NB4 (cell line): ENCODE results near the gene HSPA8.

Experiments used
- DNase-seq: peaks from one replicate; pipeline ENCODE4 v3.0.0; 2010; ENCODE audit warnings: low read depth
- H3K4me3 ChIP-seq: one replicate; pipeline ENCODE4 v1.5.1; 2011; ENCODE audit warnings: mild to moderate bottlenecking, low read depth, low read length, moderate library complexity
- MYC ChIP-seq: IDR thresholded peaks from 2 replicates; pipeline ENCODE4 v1.6.1; 2011; ENCODE audit warnings: low read depth, low read length
- POLR2A ChIP-seq: IDR thresholded peaks from 2 replicates; pipeline ENCODE4 v1.6.1; 2011; ENCODE audit warnings: mild to moderate bottlenecking; ENCODE audit not compliant: insufficient read length; ENCODE audit errors: extremely low read depth
- TF ChIP-seq, protein P1 (sequence below): IDR thresholded peaks from 2 replicates; pipeline ENCODE4 v1.6.1; 2011; ENCODE audit warnings: low read depth, low read length
- TF ChIP-seq, protein P2 (sequence below): IDR thresholded peaks from one replicate; pipeline ENCODE4 v1.5.1; 2012; ENCODE audit warnings: low read depth, low read length

Gene HSPA8

DNA sequence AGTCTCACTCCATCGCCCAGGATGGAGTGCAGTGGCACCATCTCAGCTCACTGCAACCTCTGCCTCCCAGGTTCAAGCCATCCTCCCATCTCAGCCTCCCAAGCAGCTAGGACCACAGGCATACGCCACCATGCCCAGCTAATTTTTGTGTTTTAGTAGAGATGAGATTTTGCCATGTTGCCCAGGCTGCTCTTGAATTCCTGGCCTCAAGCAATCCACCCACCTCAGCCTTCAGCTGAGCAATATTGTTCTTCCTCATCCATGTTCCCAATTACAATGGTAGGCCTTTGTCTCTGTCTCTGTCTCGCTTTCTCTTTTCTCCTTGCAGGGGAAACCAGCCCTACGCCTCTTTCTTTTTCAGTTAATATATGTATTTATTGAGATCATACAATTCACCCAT, 10.3 kb downstream of the HSPA8 start:
- TF ChIP-seq POLR2A, result no peak
- TF ChIP-seq, protein P1, sequence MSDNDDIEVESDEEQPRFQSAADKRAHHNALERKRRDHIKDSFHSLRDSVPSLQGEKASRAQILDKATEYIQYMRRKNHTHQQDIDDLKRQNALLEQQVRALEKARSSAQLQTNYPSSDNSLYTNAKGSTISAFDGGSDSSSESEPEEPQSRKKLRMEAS, result no peak

DNA sequence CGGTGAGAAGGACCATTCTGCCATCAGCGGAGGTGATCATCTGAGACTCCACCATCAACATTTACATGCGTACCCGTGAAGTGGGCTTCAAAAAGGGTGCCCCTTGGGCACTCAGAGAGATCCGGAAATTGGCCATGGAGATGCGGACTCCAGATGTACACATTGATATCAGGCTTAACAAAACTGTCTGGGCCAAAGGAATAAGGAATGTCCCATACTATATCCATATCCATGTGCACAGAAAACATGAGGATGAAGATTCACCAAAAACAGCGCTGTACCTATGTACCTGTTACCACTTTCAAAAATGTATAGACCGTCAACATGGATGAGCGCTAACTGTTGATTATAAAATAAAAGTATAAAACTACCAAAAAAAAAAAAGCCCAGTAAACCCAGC, 10.8 kb downstream of the HSPA8 start:
- TF ChIP-seq, protein P2, sequence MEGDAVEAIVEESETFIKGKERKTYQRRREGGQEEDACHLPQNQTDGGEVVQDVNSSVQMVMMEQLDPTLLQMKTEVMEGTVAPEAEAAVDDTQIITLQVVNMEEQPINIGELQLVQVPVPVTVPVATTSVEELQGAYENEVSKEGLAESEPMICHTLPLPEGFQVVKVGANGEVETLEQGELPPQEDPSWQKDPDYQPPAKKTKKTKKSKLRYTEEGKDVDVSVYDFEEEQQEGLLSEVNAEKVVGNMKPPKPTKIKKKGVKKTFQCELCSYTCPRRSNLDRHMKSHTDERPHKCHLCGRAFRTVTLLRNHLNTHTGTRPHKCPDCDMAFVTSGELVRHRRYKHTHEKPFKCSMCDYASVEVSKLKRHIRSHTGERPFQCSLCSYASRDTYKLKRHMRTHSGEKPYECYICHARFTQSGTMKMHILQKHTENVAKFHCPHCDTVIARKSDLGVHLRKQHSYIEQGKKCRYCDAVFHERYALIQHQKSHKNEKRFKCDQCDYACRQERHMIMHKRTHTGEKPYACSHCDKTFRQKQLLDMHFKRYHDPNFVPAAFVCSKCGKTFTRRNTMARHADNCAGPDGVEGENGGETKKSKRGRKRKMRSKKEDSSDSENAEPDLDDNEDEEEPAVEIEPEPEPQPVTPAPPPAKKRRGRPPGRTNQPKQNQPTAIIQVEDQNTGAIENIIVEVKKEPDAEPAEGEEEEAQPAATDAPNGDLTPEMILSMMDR, result no peak
- TF ChIP-seq MYC (no peak), POLR2A (no peak)
- TF ChIP-seq, protein P1, result no peak
- DNase-seq, result no peak
- H3K4me3 ChIP-seq, result no peak overlapping the region

More for the DNA sequence above, 10.3 kb downstream of the HSPA8 start:
- no peak for DNase-seq
- no peak overlapping the region for H3K4me3 ChIP-seq

DNA sequence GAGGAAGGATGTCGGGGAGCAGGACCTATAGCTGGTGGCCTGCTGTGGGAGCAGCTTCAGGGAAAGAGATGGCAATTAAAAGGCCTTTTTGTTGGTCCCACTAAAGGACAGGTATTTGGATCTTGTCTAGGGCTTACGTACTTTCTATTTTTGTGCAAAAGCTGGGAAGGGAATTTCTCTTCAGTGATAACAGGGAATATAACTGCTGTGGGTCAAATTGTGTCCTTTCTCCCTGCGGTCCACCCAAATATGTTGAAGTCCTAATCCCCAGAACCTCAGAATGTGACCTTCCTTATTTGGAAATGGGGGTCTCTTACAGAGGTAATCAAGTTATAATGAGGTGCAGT, 14.0 kb downstream of the HSPA8 start:
- TF ChIP-seq, protein P1, result no peak
- TF ChIP-seq, protein P2, result no peak
- no peak for TF ChIP-seq MYC
- no peak for TF ChIP-seq POLR2A
- DNase-seq, result no peak
- no peak overlapping the region for H3K4me3 ChIP-seq

DNA sequence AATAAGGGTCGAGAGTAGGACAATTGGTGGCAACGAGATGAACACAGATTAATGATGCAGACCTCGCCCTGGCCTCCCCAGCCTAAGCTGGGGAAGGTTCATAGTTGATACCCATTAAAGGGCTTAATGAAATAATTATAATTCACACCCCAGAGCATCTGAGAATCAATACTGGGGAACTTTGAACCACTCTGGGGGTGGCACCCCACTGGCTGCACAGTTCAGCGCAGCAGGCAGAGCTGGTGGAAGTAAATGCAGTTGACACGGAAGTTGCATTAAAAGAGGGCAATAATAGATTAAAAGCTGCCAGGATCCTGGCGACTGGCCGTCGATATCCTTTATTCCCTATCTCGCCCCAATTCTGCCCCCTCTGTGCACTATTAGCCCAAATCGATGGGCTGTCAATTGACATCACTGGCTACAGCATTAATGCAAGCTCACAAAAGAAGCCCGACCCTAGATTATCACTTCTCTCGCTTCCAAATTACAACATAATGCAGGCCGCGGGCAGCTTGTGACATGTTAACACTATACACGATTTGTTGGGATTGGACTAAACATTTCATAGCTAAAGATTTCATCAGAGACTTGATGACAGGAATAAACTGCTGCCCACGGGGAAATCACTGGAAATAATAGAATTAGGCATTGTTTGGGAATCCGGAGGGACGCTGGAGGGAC, 14.5 kb downstream of the HSPA8 start:
- H3K4me3 ChIP-seq, result no peak overlapping the region
- DNase-seq, result no peak
- TF ChIP-seq, protein P1, result no peak

DNA sequence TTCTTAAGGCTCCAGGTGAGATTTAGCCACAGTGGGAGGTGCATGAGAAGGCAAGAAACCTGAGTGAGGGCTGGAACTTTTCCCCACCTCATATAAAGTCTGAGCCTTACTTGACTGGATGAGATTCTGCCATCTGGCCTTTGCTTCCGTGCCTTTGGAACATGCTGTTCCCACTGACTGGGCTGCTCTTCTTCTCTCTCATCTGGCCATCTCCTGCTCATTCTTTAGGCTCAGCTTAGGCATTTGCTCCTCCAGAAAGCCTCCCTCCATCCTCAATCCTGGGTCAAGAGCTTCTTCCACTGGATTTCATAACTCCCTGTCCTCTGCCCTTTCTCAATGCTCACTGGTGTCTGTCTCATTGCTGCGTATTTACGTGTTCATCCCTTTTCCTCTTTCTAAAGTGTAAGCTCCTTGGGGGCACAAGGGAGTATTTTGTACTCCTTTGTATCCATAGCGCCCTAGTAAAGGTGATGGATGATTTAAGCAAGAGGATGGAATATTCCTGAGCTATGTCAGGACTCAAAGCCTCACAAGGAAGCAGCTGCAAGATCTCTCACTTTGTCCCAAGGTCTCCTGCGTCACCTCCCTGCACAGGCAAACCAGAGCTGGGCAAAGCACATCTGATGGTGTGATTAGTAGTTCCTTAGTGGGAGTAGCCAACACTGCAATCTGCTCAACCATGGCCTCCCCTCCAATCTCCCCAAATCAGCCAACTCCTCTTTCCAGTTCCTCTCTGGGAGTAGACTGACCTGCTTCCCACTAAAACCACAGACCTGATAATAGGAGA, 15.3 kb downstream of the HSPA8 start:
- no peak overlapping the region for H3K4me3 ChIP-seq
- no peak for DNase-seq
- TF ChIP-seq, protein P2, result no peak
- no peak for TF ChIP-seq POLR2A
- no peak for TF ChIP-seq MYC
- TF ChIP-seq, protein P1, result no peak

DNA sequence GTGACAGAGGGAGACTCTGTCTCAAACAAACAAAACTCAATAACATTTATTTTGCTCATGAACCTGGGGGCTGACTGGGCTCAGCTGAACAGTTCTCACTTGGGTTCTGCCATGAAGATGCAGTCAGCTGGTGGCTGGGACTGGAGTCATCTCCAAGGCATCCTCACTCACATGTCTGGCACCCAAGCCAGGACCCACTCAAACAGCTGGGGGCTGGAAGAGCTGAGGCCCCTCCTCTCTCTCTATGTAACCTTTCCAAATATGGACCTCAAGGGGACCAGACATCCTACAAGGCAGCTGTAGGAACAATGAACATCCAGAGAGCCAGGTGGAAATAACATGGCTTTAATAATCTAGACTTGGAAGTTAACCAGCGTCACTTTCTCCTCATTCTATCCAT, 16.8 kb downstream of the HSPA8 start:
- H3K4me3 ChIP-seq, result no peak overlapping the region
- no peak for DNase-seq
- TF ChIP-seq, protein P2, result no peak
- TF ChIP-seq, protein P1, result no peak
- TF ChIP-seq POLR2A (no peak), MYC (no peak)
